ENCODE measurements around the gene ZFYVE28.

ZFYVE28 gene

GRCh38 chr4:2408401-2408958, 10.0 kb downstream of the ZFYVE28 start:
- in situ Hi-C loops (cut with HindIII; ENCODE audit: low pct_unique_long_range_greater_than_20kb, low sequenced_read_pairs) = no loop called here
- DNase-seq (ENCODE audit: low read depth in 1 of 2, low spot score in 1 of 2) = peak in 1 of 2 experiments; percentile 71
- no peak for TF ChIP-seq JUND (IDR thresholded peaks at IDR 0.05; ENCODE audit: low read depth)

GRCh38 chr4:2407991-2408342, 10.5 kb downstream of the ZFYVE28 start:
- in situ Hi-C loops (cut with HindIII; ENCODE audit: low pct_unique_long_range_greater_than_20kb, low sequenced_read_pairs) = no loop called here
- TF ChIP-seq JUND (IDR thresholded peaks at IDR 0.05; ENCODE audit: low read depth) = no peak
- no peak for DNase-seq (ENCODE audit: low read depth in 1 of 2, low spot score in 1 of 2)

GRCh38 chr4:2406920-2407319, 11.5 kb downstream of the ZFYVE28 start:
- DNase-seq (ENCODE audit: low read depth in 1 of 2, low spot score in 1 of 2) = no peak
- in situ Hi-C loops (cut with HindIII; ENCODE audit: low pct_unique_long_range_greater_than_20kb, low sequenced_read_pairs) = no loop called here
- no peak for TF ChIP-seq JUND (IDR thresholded peaks at IDR 0.05; ENCODE audit: low read depth)

GRCh38 chr4:2406406-2406805, 12.0 kb downstream of the ZFYVE28 start:
- in situ Hi-C loops (cut with HindIII; ENCODE audit: low pct_unique_long_range_greater_than_20kb, low sequenced_read_pairs) = no loop called here
- no peak for DNase-seq (ENCODE audit: low read depth in 1 of 2, low spot score in 1 of 2)
- no peak for TF ChIP-seq JUND (IDR thresholded peaks at IDR 0.05; ENCODE audit: low read depth)

- in situ Hi-C loops (cut with HindIII; ENCODE audit: low pct_unique_long_range_greater_than_20kb, low sequenced_read_pairs) = no loop called here
- DNase-seq (ENCODE audit: low read depth in 1 of 2, low spot score in 1 of 2) = no peak
- TF ChIP-seq JUND (IDR thresholded peaks at IDR 0.05; ENCODE audit: low read depth) = no peak
Measured at GRCh38 chr4:2402941-2403340, 15.5 kb downstream of the ZFYVE28 start.

GRCh38 chr4:2402048-2402842, 16.2 kb downstream of the ZFYVE28 start:
- DNase-seq (ENCODE audit: low read depth in 1 of 2, low spot score in 1 of 2) = peak; percentile 88 to 95
- no peak for TF ChIP-seq JUND (IDR thresholded peaks at IDR 0.05; ENCODE audit: low read depth)
- in situ Hi-C loops (cut with HindIII; ENCODE audit: low pct_unique_long_range_greater_than_20kb, low sequenced_read_pairs) = no loop called here

- no peak for DNase-seq (ENCODE audit: low read depth in 1 of 2, low spot score in 1 of 2)
- no peak for TF ChIP-seq JUND (IDR thresholded peaks at IDR 0.05; ENCODE audit: low read depth)
- in situ Hi-C loops (cut with HindIII; ENCODE audit: low pct_unique_long_range_greater_than_20kb, low sequenced_read_pairs) = no loop called here
Measured at GRCh38 chr4:2401610-2401983, 16.8 kb downstream of the ZFYVE28 start.

- in situ Hi-C loops (cut with HindIII; ENCODE audit: low pct_unique_long_range_greater_than_20kb, low sequenced_read_pairs) = no loop called here
- no peak for TF ChIP-seq JUND (IDR thresholded peaks at IDR 0.05; ENCODE audit: low read depth)
- DNase-seq (ENCODE audit: low read depth in 1 of 2, low spot score in 1 of 2) = peak in 1 of 2 experiments; percentile 71
Measured at GRCh38 chr4:2400841-2401609, 17.4 kb downstream of the ZFYVE28 start.

GRCh38 chr4:2399631-2400190, 18.7 kb downstream of the ZFYVE28 start:
- no peak for TF ChIP-seq JUND (IDR thresholded peaks at IDR 0.05; ENCODE audit: low read depth)
- no peak for DNase-seq (ENCODE audit: low read depth in 1 of 2, low spot score in 1 of 2)
- in situ Hi-C loops (cut with HindIII; ENCODE audit: low pct_unique_long_range_greater_than_20kb, low sequenced_read_pairs) = no loop called here

- DNase-seq (ENCODE audit: low read depth in 1 of 2, low spot score in 1 of 2) = no peak
Measured at GRCh38 chr4:2399216-2399615, 19.2 kb downstream of the ZFYVE28 start.

GRCh38 chr4:2397596-2398379, 20.7 kb downstream of the ZFYVE28 start:
- in situ Hi-C loops (cut with HindIII; ENCODE audit: low pct_unique_long_range_greater_than_20kb, low sequenced_read_pairs) = no loop called here
- no peak for DNase-seq (ENCODE audit: low read depth in 1 of 2, low spot score in 1 of 2)

More at GRCh38 chr4:2399216-2399615, 19.2 kb downstream of the ZFYVE28 start:
- TF ChIP-seq JUND (IDR thresholded peaks at IDR 0.05; ENCODE audit: low read depth) = no peak
- in situ Hi-C loops (cut with HindIII; ENCODE audit: low pct_unique_long_range_greater_than_20kb, low sequenced_read_pairs) = no loop called here

GRCh38 chr4:2396781-2397368, 21.6 kb downstream of the ZFYVE28 start:
- in situ Hi-C loops (cut with HindIII; ENCODE audit: low pct_unique_long_range_greater_than_20kb, low sequenced_read_pairs) = no loop called here
- DNase-seq (ENCODE audit: low read depth in 1 of 2, low spot score in 1 of 2) = no peak
- no peak for TF ChIP-seq JUND (IDR thresholded peaks at IDR 0.05; ENCODE audit: low read depth)

More at GRCh38 chr4:2397596-2398379, 20.7 kb downstream of the ZFYVE28 start:
- no peak for TF ChIP-seq JUND (IDR thresholded peaks at IDR 0.05; ENCODE audit: low read depth)

All from T47D (cell line).